Measurements from ENCODE around the gene RELT.

DNA sequence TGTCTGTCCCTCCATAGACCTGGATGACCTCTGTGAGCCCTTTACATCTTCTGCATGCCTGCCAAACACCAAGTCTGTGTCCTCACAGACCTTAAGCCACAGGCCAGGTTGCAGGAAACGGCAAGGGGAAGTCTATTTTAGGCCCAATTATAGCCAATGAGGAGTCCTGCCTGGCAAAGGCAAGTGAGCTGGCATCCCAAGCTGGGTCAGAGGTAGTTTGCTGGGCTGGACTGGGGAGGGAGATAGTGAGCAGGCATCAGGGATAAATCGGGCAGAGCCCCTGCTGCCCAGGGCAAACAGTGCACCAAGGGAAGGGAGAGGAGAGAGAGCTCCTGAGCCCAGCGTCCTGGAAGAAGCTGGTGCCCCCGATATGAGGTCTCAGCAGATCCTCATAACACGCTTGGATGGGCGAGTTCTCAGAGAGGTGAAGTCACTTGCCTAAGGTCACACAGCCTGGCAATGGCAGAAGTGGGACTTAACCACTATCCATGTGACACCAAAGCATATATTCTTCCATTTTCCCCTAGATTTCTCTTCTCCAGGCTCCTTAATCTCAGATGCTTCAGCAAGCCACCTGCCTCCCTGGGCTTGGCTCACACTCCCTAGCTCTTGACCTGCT lies 3.7 kb upstream of the RELT start:
- no peak for TF ChIP-seq POLR2A (IDR thresholded peaks at IDR 0.05)
- TF ChIP-seq, protein P1, sequence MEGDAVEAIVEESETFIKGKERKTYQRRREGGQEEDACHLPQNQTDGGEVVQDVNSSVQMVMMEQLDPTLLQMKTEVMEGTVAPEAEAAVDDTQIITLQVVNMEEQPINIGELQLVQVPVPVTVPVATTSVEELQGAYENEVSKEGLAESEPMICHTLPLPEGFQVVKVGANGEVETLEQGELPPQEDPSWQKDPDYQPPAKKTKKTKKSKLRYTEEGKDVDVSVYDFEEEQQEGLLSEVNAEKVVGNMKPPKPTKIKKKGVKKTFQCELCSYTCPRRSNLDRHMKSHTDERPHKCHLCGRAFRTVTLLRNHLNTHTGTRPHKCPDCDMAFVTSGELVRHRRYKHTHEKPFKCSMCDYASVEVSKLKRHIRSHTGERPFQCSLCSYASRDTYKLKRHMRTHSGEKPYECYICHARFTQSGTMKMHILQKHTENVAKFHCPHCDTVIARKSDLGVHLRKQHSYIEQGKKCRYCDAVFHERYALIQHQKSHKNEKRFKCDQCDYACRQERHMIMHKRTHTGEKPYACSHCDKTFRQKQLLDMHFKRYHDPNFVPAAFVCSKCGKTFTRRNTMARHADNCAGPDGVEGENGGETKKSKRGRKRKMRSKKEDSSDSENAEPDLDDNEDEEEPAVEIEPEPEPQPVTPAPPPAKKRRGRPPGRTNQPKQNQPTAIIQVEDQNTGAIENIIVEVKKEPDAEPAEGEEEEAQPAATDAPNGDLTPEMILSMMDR (IDR thresholded peaks at IDR 0.05) = no peak
- TF ChIP-seq EP300 (IDR thresholded peaks at IDR 0.05) = no peak

Measured in tibial nerve (tissue), 4 donors.